ENCODE results near the gene PHF10. TPM values are rescaled to one million over a fixed set of nuclear protein-coding genes. Genes with fewer than 3 reads are reported as not detected.

PHF10 gene
- total and polyA plus RNA-seq, 2 donors (not counting 3 experiments of a cell fraction or from before 2014, with no cell fraction given), result 19.1 to 62.4 TPM

DNA sequence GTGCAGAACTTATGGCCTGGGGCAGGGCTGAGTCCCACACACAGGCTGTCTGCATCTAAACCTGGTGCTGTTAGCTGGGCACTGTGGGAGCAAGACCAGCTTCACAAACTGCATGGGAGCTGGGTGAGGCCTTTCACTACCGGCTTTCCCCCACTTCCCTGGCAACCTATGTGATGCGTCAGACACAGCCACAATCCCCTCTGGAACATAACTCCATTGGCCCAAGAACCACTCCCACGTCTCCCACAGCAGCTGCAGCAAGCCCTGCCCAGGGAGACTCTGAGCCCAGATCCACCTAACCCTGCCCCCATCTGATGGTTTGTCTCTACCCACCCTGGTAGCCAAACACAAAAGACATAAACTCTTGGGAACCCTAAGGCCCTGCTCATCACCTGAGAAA lies 31.8 kb downstream of the PHF10 start:
- ChIA-PET CTCF (interaction anchor here (1.5 kb wide), 1 partner anchor 9 kb away, joined by 7 read pairs; the partner anchor contains the start of genes C6orf120 and WDR27), POLR2A (no interaction called here)
- peaks cover 0 to 2% of the 10 kb centered on the region in 2 experiments for H3K36me3 ChIP-seq (ENCODE audit: control insufficient read depth in 2 of 2, extremely low read depth in 1 of 2, insufficient read depth in 2 of 2, low read length in 2 of 2)
- H3K27ac ChIP-seq (ENCODE audit: insufficient read depth, low read depth, low read length), result no peak overlapping the region
- TF ChIP-seq, protein P1, sequence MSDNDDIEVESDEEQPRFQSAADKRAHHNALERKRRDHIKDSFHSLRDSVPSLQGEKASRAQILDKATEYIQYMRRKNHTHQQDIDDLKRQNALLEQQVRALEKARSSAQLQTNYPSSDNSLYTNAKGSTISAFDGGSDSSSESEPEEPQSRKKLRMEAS (IDR thresholded peaks at IDR 0.05; ENCODE audit: insufficient read depth, insufficient read length), result no peak
- no peak for TF ChIP-seq POLR2A (IDR thresholded peaks at IDR 0.05; ENCODE audit: low read depth, low read length)
- no peak for TF ChIP-seq JUN (IDR thresholded peaks at IDR 0.05; ENCODE audit: borderline replicate concordance, insufficient read depth, insufficient read length, low read depth)
- TF ChIP-seq POLR2AphosphoS5 (IDR thresholded peaks at IDR 0.05; ENCODE audit: insufficient read depth, low read depth, low read length), result no peak
- no peak for TF ChIP-seq GATA2 (IDR thresholded peaks at IDR 0.05; ENCODE audit: insufficient read depth, insufficient read length, low read depth, low read length)
- H3K4me1 ChIP-seq (ENCODE audit: control insufficient read depth, extremely low read depth, insufficient read depth, low read length), result peaks cover 3% of the 10 kb centered on the region
- intact Hi-C loops (cut with micrococcal nuclease) (no loop called here), dilution Hi-C loops (cut with MboI; ENCODE audit: extremely low pct_ligation_motif_present, low sequenced_read_pairs) (no loop called here)
- H4K20me1 ChIP-seq (replicated peaks; ENCODE audit: control insufficient read depth, extremely low read depth, insufficient read depth, low read length), result no peaks in the 10 kb centered on the region
- no peaks in the 10 kb centered on the region for H3K9me3 ChIP-seq (replicated peaks; ENCODE audit: control insufficient read depth, insufficient read depth, low read length)
- DNase-seq (ENCODE audit: low read depth, low spot score), result no peak
- BruUV-seq (replicated peaks), result no TSS peak
- H3K4me3 ChIP-seq (replicated peaks in 1 of 3; ENCODE audit: insufficient read depth in 1 of 3, low read depth in 1 of 3, low read length in 3 of 3), result no peak overlapping the region
- H3K4me2 ChIP-seq (ENCODE audit: insufficient read depth, low read length), result no peak overlapping the region
- no peak overlapping the region for H2AFZ ChIP-seq (ENCODE audit: low read depth, low read length)
- H3K9ac ChIP-seq (replicated peaks; ENCODE audit: extremely low read depth, insufficient read depth, low read length), result no peak overlapping the region
- no peak for FAIRE-seq
- no peaks in the 10 kb centered on the region for H3K9me1 ChIP-seq (replicated peaks; ENCODE audit: control insufficient read depth, extremely low read depth, insufficient read depth, low read length)
- H3K79me2 ChIP-seq (ENCODE audit: control insufficient read depth, insufficient read depth, low read length), result peaks cover 4% of the 10 kb centered on the region
- H3K27me3 ChIP-seq (ENCODE audit: control insufficient read depth in 2 of 2, insufficient read depth in 2 of 2, low read length in 2 of 2), result no peaks in the 10 kb centered on the region

DNA sequence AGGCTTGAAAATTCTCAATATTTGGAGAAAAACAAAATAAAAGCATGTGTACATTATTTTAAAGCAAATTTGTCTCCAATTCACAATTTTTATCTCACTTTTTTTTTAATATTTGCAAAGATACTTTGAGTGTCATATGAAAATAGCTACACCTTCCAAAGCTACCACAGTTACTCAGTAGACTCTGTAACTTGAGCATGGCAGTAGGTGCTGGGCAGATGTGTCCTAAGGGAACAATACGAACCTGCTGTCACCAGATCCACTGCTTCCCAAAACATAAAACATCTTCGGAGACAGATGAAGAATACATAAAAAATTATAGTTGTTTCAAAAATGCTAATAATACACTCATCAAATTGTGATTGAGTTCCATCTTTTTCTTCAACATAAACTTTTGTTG lies 33.0 kb downstream of the PHF10 start:
- no peaks in the 10 kb centered on the region for H3K9me1 ChIP-seq (replicated peaks; ENCODE audit: control insufficient read depth, extremely low read depth, insufficient read depth, low read length)
- H3K9ac ChIP-seq (replicated peaks; ENCODE audit: extremely low read depth, insufficient read depth, low read length), result no peak overlapping the region
- H3K4me3 ChIP-seq (replicated peaks in 1 of 3; ENCODE audit: insufficient read depth in 1 of 3, low read depth in 1 of 3, low read length in 3 of 3), result no peak overlapping the region
- H3K79me2 ChIP-seq (ENCODE audit: control insufficient read depth, insufficient read depth, low read length), result peaks cover 2% of the 10 kb centered on the region
- H3K36me3 ChIP-seq (ENCODE audit: control insufficient read depth in 2 of 2, extremely low read depth in 1 of 2, insufficient read depth in 2 of 2, low read length in 2 of 2), result peaks cover 0 to 2% of the 10 kb centered on the region in 2 experiments
- H2AFZ ChIP-seq (ENCODE audit: low read depth, low read length), result no peak overlapping the region
- ChIA-PET CTCF (no interaction called here), POLR2A (no interaction called here)
- TF ChIP-seq EZH2 (IDR thresholded peaks at IDR 0.05; ENCODE audit: borderline replicate concordance, low read depth, low read length, severe bottlenecking) (no peak), FOS (IDR thresholded peaks at IDR 0.05; ENCODE audit: borderline replicate concordance, insufficient read depth, low read length) (no peak), POLR2A (IDR thresholded peaks at IDR 0.05; ENCODE audit: low read depth, low read length) (no peak), GATA2 (IDR thresholded peaks at IDR 0.05; ENCODE audit: insufficient read depth, insufficient read length, low read depth, low read length) (no peak), JUN (IDR thresholded peaks at IDR 0.05; ENCODE audit: borderline replicate concordance, insufficient read depth, insufficient read length, low read depth) (no peak), POLR2AphosphoS5 (IDR thresholded peaks at IDR 0.05; ENCODE audit: insufficient read depth, low read depth, low read length) (no peak), MYC (IDR thresholded peaks at IDR 0.05; ENCODE audit: low read depth, low read length) (no peak)
- TF ChIP-seq, protein P1 (IDR thresholded peaks at IDR 0.05; ENCODE audit: insufficient read depth, insufficient read length), result no peak
- H4K20me1 ChIP-seq (replicated peaks; ENCODE audit: control insufficient read depth, extremely low read depth, insufficient read depth, low read length), result no peaks in the 10 kb centered on the region
- no peak overlapping the region for H3K4me2 ChIP-seq (ENCODE audit: insufficient read depth, low read length)
- no peak overlapping the region for H3K27ac ChIP-seq (ENCODE audit: insufficient read depth, low read depth, low read length)
- H3K27me3 ChIP-seq (ENCODE audit: control insufficient read depth in 2 of 2, insufficient read depth in 2 of 2, low read length in 2 of 2), result no peaks in the 10 kb centered on the region
- DNase-seq (ENCODE audit: low read depth, low spot score) (no peak), FAIRE-seq (no peak)
- H3K9me3 ChIP-seq (replicated peaks; ENCODE audit: control insufficient read depth, insufficient read depth, low read length), result no peaks in the 10 kb centered on the region
- BruUV-seq (replicated peaks), result no TSS peak
- dilution Hi-C loops (cut with MboI; ENCODE audit: extremely low pct_ligation_motif_present, low sequenced_read_pairs) (no loop called here), intact Hi-C loops (cut with micrococcal nuclease) (no loop called here)
- no peaks in the 10 kb centered on the region for H3K4me1 ChIP-seq (ENCODE audit: control insufficient read depth, extremely low read depth, insufficient read depth, low read length)
